D341Med (cell line): ENCODE measurements around the gene SLC13A4.
"Not testable (repeated sequence)": the region's sequence is repeated elsewhere in the genome, so short reads cannot be mapped to it uniquely, and the experiment has no call there.

Source experiments
- DNase-seq: peaks from one replicate; pipeline ENCODE4 v3.0.0; 2012; ENCODE audit warnings: low spot score

The SLC13A4 gene

GRCh38 chr7:135665042-135665441, 62.9 kb downstream of the SLC13A4 start:
- DNase-seq: no peak

GRCh38 chr7:135664046-135664589, 63.9 kb downstream of the SLC13A4 start:
- DNase-seq: no peak

- DNase-seq: peak; percentile 98
Observed at GRCh38 chr7:135662373-135663114, 65.4 kb downstream of the SLC13A4 start, which contains the start of gene STMP1. Gene STMP1 (plus strand): TSS chr7:135662514.

GRCh38 chr7:135662123-135662372, 65.9 kb downstream of the SLC13A4 start:
- no peak for DNase-seq

GRCh38 chr7:135661311-135662122, 66.5 kb downstream of the SLC13A4 start:
- DNase-seq: no peak

- no peak for DNase-seq
Observed at GRCh38 chr7:135659159-135659846, 68.7 kb downstream of the SLC13A4 start.

- no peak for DNase-seq
Observed at GRCh38 chr7:135658564-135658963, 69.4 kb downstream of the SLC13A4 start.

- DNase-seq: no peak
Observed at GRCh38 chr7:135653340-135654080, 74.5 kb downstream of the SLC13A4 start.

- no peak for DNase-seq
Observed at GRCh38 chr7:135650831-135651573, 77.0 kb downstream of the SLC13A4 start.

- DNase-seq: no peak
Observed at GRCh38 chr7:135648235-135648634, 79.8 kb downstream of the SLC13A4 start.

- no peak for DNase-seq
Observed at GRCh38 chr7:135647755-135648154, 80.2 kb downstream of the SLC13A4 start.

GRCh38 chr7:135645296-135645904, 82.6 kb downstream of the SLC13A4 start:
- DNase-seq: peak; percentile 57

GRCh38 chr7:135644729-135645128, 83.3 kb downstream of the SLC13A4 start:
- no peak for DNase-seq

GRCh38 chr7:135644154-135644553, 83.8 kb downstream of the SLC13A4 start:
- no peak for DNase-seq

GRCh38 chr7:135639690-135640089, 88.3 kb downstream of the SLC13A4 start:
- not testable (repeated sequence) for DNase-seq

GRCh38 chr7:135634191-135634878, 93.7 kb downstream of the SLC13A4 start:
- DNase-seq: no peak
